GM18861 (cell line): ENCODE data around the gene ITPR1.

Experiments used
- ATAC-seq: cut with Tn5 transposase; IDR thresholded peaks from one replicate; pipeline ENCODE4 v1.9.1; 2021; ENCODE audit not compliant: unreplicated experiment

ITPR1 gene

GRCh38 chr3:4838621-4839022 lies 345.5 kb downstream of the ITPR1 start:
- ATAC-seq = peak; percentile 94

GRCh38 chr3:4839278-4839677 lies 346.1 kb downstream of the ITPR1 start:
- ATAC-seq = no peak

GRCh38 chr3:4841225-4841624 lies 348.1 kb downstream of the ITPR1 start:
- no peak for ATAC-seq

- no peak for ATAC-seq
Measured at GRCh38 chr3:4841776-4842440, 348.8 kb downstream of the ITPR1 start.

GRCh38 chr3:4843619-4844018 lies 350.5 kb downstream of the ITPR1 start:
- no peak for ATAC-seq

GRCh38 chr3:4845882-4846281 lies 352.7 kb downstream of the ITPR1 start:
- ATAC-seq = peak; percentile 89

GRCh38 chr3:4846543-4846942 lies 353.4 kb downstream of the ITPR1 start:
- ATAC-seq = no peak

- no peak for ATAC-seq
Measured at GRCh38 chr3:4848176-4848825, 355.2 kb downstream of the ITPR1 start.

- ATAC-seq = no peak
Measured at GRCh38 chr3:4849136-4849535, 356.0 kb downstream of the ITPR1 start.

GRCh38 chr3:4849739-4850138 lies 356.6 kb downstream of the ITPR1 start:
- ATAC-seq = no peak

- peak; percentile 25 for ATAC-seq
Measured at GRCh38 chr3:4850211-4850927, 357.2 kb downstream of the ITPR1 start.

GRCh38 chr3:4850928-4851265 lies 357.7 kb downstream of the ITPR1 start:
- ATAC-seq = peak; percentile 28

- ATAC-seq = no peak
Measured at GRCh38 chr3:4852780-4853748, 359.9 kb downstream of the ITPR1 start.

- ATAC-seq = no peak
Measured at GRCh38 chr3:4853749-4854140, 360.6 kb downstream of the ITPR1 start.

GRCh38 chr3:4855676-4856075 lies 362.5 kb downstream of the ITPR1 start:
- ATAC-seq = no peak

- no peak for ATAC-seq
Measured at GRCh38 chr3:4856136-4856535, 363.0 kb downstream of the ITPR1 start.

- no peak for ATAC-seq
Measured at GRCh38 chr3:4856564-4856963, 363.4 kb downstream of the ITPR1 start.

- ATAC-seq = no peak
Measured at GRCh38 chr3:4856986-4857385, 363.8 kb downstream of the ITPR1 start.

GRCh38 chr3:4859788-4860187 lies 366.6 kb downstream of the ITPR1 start:
- ATAC-seq = no peak

- no peak for ATAC-seq
Measured at GRCh38 chr3:4862973-4863372, 369.8 kb downstream of the ITPR1 start.

- no peak for ATAC-seq
Measured at GRCh38 chr3:4864503-4864902, 371.4 kb downstream of the ITPR1 start.
